Muscle layer of colon (tissue), 2 donors: ENCODE measurements around the gene TRRAP.
"Not testable (repeated sequence)": the region's sequence is repeated elsewhere in the genome, so short reads cannot be mapped to it uniquely, and the experiment has no call there.

ENCODE experiments used
- H3K27ac ChIP-seq: one replicate; pipeline ENCODE4 v1.7.0; 2013; ENCODE audit warnings: low read depth, mild to moderate bottlenecking, low read length, moderate library complexity
- H3K27me3 ChIP-seq, 2 donors: one replicate each; pipeline ENCODE4 v1.7.0; 2013; ENCODE audit warnings: low read length in 2 of 2, mild to moderate bottlenecking in 2 of 2; ENCODE audit not compliant: insufficient read depth in 2 of 2, control insufficient read depth in 1 of 2
- H3K36me3 ChIP-seq: one replicate; pipeline ENCODE4 v1.7.0; 2013; ENCODE audit warnings: mild to moderate bottlenecking, low read length; ENCODE audit not compliant: insufficient read depth
- H3K4me1 ChIP-seq: one replicate; pipeline ENCODE4 v1.7.0; 2013; ENCODE audit warnings: mild to moderate bottlenecking, low read length; ENCODE audit not compliant: insufficient read depth
- H3K4me3 ChIP-seq, 2 donors: one replicate each; pipeline ENCODE4 v1.7.0; 2013; ENCODE audit warnings: low read length in 2 of 2, low read depth in 1 of 2, mild to moderate bottlenecking in 1 of 2, moderate library complexity in 1 of 2
- H3K9ac ChIP-seq: one replicate; pipeline ENCODE4 v1.7.0; 2013; ENCODE audit warnings: low read length
- H3K9me3 ChIP-seq: one replicate; pipeline ENCODE4 v1.7.0; 2013; ENCODE audit warnings: mild to moderate bottlenecking, low read length
- donor health status: abdominal sarcoma.
- donor health status: Adenocarcinoma of cecum.

The TRRAP gene

DNA sequence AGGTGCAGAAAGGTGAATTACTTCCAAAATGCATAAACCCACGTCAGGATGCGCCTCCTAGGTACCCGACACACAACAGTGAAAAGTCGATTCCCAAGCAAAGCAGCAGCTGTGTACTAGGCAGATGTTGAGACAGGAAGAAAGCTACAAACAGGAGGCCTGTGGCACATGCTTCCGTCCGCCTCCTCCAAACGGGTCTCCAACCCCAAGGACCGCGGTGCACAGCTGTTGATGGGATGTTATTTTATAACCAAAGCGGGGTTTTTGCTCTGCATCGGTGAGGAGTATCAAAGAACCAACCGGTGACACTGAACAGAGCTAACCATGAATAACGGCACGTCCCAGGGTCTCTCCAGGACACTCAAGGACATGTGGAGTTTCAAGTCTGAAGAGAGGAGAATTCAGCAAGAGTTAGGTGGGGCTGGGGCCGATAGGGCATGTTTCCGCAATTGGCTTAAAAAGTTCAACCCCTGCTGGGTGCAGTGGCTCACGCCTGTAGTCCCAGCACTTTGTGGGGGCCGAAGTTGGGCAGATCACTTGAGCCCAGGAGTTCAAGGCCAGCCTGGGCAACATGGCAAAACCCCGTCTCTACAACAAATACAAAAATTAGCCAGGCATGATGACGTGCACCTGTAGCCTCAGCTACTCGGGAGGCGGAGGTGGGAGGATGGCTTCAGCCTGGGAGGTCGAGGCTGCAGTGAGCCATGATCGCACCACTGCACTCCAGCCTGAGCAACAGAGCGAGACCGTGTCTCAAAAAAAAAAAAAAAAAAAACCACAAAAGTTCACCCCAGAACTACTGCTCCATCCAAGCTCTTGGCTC, 157.6 kb downstream of the TRRAP start:
- H3K4me1 ChIP-seq: peaks cover 7% of the 10 kb centered on the region
- no peak overlapping the region for H3K4me3 ChIP-seq
- no peaks in the 10 kb centered on the region for H3K9me3 ChIP-seq
- peaks cover 76% of the 10 kb centered on the region for H3K36me3 ChIP-seq
- H3K27ac ChIP-seq: no peak overlapping the region
- no peak overlapping the region for H3K9ac ChIP-seq
- H3K27me3 ChIP-seq: no peaks in the 10 kb centered on the region

DNA sequence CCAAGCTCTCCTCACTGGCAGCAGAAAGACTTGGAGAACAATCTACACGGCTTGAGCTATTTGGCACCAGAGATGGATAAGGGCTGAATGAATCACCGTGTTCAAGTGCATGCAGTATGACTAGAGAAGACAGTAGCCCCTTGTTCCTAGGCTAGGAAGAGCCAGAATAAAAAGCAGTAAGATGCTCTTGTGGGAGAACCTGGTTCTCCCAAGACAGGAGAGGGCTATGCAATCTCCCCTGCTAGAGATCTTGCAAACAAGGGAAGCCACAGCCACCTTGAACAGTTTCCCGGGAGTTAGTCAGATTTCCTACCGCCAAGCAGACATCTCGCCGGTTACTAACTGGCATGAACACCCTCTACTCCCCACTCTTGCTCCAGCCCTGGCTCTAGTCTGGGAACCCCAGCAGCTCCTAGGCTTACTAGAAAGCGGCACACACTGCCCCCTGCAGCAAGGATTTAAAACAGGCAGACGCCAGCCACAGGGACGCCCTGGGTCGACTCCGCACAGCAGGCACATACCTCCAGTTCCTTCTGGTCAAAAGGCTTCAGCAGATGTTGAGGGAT, 158.3 kb downstream of the TRRAP start:
- H3K36me3 ChIP-seq: peaks cover 76% of the 10 kb centered on the region
- no peak overlapping the region for H3K9ac ChIP-seq
- H3K4me1 ChIP-seq: peaks cover 7% of the 10 kb centered on the region
- no peaks in the 10 kb centered on the region for H3K9me3 ChIP-seq
- no peaks in the 10 kb centered on the region for H3K27me3 ChIP-seq
- no peak overlapping the region for H3K27ac ChIP-seq
- no peak overlapping the region for H3K4me3 ChIP-seq

DNA sequence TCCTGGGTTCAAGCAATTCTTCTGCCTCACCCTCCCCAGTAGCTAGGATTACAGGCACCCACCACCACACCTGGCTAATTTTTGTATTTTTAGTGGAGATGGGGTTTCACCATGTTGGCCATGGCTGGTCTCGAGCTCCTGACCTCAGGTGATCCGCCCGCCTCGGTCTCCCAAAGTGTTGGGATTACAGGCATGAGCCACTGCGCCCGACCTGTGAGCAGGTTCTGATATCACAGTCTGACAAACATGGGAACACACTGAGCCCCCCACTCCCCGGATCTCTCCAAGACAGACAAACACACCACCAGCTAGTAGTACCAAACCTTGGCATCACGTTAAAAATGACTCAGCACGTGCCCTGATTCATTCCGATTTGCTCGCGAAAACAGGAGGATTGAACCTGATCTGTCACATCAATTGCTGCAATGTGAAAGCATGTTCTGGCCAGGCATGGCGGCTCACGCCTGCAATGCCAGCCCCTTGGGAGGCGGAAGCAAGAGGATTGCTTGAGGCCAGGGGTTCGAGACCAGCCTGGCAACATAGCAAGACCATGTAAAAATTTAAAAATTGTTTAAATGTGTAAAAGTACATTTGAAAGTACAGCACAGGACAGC, 159.1 kb downstream of the TRRAP start:
- no peaks in the 10 kb centered on the region for H3K9me3 ChIP-seq
- no peaks in the 10 kb centered on the region for H3K27me3 ChIP-seq
- H3K4me3 ChIP-seq: no peak overlapping the region
- no peak overlapping the region for H3K9ac ChIP-seq
- peaks cover 7% of the 10 kb centered on the region for H3K4me1 ChIP-seq
- H3K36me3 ChIP-seq: peaks cover 76% of the 10 kb centered on the region
- no peak overlapping the region for H3K27ac ChIP-seq

DNA sequence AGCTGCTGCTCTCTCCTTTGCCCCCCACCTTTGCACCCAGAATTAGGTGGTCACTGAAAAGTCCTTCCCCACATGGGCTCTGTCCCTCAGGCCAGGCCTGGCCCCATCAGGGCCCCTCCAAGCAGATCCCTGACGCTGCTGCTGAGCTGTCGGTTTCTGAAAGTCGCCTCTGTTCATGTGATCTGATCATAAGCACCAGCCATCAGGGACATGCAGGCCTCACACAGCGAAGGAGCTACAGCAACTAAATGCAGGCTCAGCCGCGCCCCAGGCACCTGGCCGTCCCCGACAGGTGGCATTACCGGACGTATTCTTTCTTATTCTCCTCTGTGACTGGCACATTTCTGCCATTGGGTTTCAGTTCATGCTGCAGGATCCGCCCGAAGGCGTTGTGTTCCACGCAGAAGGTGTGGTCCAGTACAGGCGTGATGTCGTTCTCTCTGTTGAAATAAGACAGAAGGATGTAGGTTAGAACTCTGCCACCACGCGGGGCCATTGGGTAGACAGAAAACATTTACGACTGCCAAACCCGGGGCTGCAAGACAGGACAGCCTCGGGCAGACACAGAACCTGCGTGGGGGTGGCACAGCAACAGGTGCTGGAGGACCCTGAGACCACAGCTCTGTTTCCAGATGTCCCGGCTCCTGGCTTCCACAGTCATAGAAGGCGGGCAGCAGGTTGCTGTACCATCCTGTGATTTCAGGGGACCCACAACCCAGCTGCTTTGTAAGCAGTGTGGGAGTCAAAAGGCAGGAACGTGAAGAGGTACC, 159.9 kb downstream of the TRRAP start:
- Histone ChIP-seq H3K4me1 (peaks cover 7% of the 10 kb centered on the region), H3K36me3 (peaks cover 73% of the 10 kb centered on the region), H3K9ac (no peak overlapping the region)

DNA sequence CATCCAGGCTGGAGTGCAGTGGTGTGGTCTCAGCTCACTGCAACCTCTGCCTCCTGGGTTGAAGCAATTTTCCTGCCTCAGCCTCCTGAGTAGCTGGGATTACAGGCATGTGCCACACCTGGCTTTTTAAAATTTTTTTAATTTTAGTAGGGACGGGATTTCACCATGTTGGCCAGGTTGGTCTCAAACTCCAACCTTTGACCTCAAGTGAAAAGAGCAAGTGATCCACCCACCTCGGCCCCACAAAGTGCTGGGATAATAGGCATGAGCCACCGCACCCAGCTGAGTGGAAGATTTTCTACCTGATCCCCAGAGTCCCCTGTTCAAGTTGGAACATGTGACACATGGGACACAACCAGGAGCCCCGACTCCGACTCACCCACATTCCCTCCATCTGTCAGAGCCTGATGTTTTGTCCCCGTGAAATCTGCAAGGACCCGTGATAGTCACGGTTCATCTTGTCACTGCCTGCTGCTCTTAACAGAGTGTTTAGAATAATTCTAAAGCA, 161.1 kb downstream of the TRRAP start:
- H3K9ac ChIP-seq: no peak overlapping the region
- no peaks in the 10 kb centered on the region for H3K9me3 ChIP-seq
- H3K27me3 ChIP-seq: no peaks in the 10 kb centered on the region
- H3K4me3 ChIP-seq: no peak overlapping the region
- H3K27ac ChIP-seq: no peak overlapping the region
- H3K4me1 ChIP-seq: peaks cover 7% of the 10 kb centered on the region
- peaks cover 68% of the 10 kb centered on the region for H3K36me3 ChIP-seq

More for the DNA sequence above, 159.9 kb downstream of the TRRAP start:
- Histone ChIP-seq H3K9me3 (no peaks in the 10 kb centered on the region), H3K4me3 (no peak overlapping the region), H3K27me3 (no peaks in the 10 kb centered on the region), H3K27ac (no peak overlapping the region)

DNA sequence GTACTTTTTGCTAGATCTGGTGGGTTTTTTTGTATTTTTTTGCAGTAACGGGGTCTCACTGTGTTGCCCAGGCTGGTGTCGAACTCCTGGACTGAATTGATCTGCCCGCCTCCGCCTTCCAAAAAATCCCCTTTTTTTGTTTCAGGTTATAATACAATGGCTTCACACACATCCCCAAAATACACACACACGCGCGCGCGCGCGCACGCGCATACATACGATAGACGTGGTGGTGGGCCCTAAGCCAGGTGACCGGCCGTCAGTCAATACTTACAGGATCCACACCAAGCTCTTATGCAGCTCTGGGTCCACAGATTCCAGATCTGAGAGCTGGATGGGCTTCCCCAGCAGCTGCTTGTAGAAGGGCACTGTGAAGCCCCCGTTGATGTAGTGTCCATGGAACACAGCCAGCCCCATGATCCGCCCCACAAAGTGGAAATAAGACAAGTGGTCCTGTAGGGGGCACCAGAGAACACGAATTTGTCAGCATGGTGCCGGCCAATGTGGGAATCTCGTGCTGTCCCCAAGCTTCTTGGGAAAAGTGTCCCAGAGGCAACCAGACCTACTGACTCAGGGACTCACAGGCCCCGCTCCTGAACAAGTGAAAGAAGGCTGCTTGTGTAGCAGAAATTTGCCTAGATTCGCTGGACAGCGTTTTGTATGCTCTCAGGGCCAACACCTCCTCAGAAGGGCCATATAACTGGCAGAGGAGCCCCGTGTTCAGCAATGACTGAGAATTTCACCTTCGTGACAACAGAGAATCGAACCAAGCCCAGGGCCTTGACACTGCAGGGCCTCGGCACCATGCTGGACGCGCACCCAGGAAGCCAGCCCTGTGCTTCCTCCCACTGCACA, 162.0 kb downstream of the TRRAP start:
- H3K4me3 ChIP-seq: no peak overlapping the region
- no peaks in the 10 kb centered on the region for H3K9me3 ChIP-seq
- no peak overlapping the region for H3K9ac ChIP-seq
- H3K27me3 ChIP-seq: no peaks in the 10 kb centered on the region
- peaks cover 63% of the 10 kb centered on the region for H3K36me3 ChIP-seq
- peaks cover 7% of the 10 kb centered on the region for H3K4me1 ChIP-seq
- H3K27ac ChIP-seq: no peak overlapping the region

DNA sequence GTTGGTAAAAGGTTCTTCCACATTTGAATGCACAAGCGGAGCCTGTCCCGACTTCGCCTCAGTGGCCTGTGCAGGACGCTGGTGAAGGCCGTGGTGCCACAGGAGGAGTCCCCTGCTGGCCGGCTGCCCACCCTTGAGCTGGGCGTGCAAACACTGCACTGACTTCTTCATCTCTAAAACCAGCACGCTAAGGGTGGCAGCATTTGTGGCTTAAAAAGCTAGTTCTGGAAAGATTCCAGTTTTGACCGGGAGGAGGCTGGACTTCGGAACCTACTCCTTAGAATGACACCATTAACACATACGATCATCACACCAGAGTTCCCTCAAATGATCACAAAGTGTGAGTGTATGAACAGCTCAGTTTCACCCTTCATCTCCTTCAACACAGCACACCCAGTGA, 163.2 kb downstream of the TRRAP start:
- peaks cover 7% of the 10 kb centered on the region for H3K4me1 ChIP-seq
- no peak overlapping the region for H3K4me3 ChIP-seq
- H3K27me3 ChIP-seq: no peaks in the 10 kb centered on the region
- peaks cover 65% of the 10 kb centered on the region for H3K36me3 ChIP-seq
- no peak overlapping the region for H3K27ac ChIP-seq
- no peak overlapping the region for H3K9ac ChIP-seq
- H3K9me3 ChIP-seq: no peaks in the 10 kb centered on the region

DNA sequence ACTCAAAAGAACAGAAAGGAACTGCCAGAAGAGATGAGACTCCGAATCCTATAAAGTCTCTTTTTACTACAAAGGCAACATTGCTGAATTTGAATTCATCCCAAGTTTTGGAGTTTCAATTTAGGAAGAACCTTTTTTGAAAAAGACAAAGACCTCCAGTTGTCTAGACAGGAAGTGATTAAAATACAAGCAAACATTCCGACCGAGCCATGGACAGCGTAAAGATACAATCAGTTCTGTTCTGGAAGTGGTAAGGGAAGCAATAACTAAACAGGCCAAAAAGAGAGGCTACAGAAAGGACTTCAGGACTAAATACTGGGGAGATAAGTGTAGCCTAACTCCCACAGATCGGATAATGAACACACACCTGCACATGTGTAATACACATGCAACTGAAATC, 164.6 kb downstream of the TRRAP start:
- Histone ChIP-seq H3K9ac (no peak overlapping the region), H3K9me3 (no peaks in the 10 kb centered on the region), H3K36me3 (peaks cover 70% of the 10 kb centered on the region), H3K27me3 (no peaks in the 10 kb centered on the region), H3K27ac (no peak overlapping the region), H3K4me3 (no peak overlapping the region), H3K4me1 (peaks cover 7% of the 10 kb centered on the region)

DNA sequence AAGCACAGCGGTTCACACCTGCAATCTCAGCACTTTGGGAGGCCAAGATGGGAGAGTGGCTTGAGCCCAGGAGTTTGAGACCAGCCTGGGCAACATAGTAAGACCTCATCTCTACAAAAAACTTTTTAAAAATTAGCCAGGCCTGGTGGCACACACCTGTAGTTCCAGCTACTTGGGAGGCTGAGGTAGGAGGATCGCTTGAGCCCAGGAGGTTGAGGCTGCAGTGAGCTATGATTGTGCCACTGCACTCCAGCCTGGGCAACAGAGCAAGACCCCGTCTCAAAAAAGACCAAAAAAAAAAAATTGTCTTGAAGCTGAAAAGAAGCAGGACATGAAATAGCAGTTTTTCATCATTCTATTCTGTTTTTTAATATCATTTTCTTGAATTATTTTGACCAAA, 166.5 kb downstream of the TRRAP start:
- H3K4me1 ChIP-seq, H3K27me3 ChIP-seq, H3K9ac ChIP-seq, H3K27ac ChIP-seq, H3K9me3 ChIP-seq, H3K4me3 ChIP-seq: not testable (repeated sequence)
- peaks cover 72% of the 10 kb centered on the region for H3K36me3 ChIP-seq

DNA sequence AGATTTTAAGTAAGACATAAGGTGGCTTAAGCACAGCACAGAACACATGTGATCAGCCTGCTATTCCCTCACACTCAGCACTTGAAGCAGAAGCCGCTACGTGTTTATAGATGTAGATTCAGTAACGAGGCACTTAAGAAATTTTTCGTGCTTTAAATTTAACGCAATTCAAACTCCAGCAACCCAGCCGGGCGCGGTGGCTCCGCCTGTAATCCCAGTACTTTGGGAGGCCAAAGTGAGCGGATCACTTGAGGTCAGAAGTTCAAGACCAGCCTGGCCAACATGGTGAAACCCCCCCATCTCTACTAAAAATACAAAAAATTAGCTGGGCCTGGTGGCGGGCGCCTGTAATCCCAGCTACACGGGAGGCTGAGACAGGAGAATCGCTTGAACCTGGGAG, 167.9 kb downstream of the TRRAP start:
- H3K36me3 ChIP-seq: peaks cover 67% of the 10 kb centered on the region
- not testable (repeated sequence) for H3K9me3 ChIP-seq, H3K9ac ChIP-seq, H3K4me3 ChIP-seq, H3K27me3 ChIP-seq, H3K27ac ChIP-seq, H3K4me1 ChIP-seq
